Measurements from ENCODE around the gene PARVB. TPM values are rescaled to one million over a fixed set of nuclear protein-coding genes. Genes with fewer than 3 reads are reported as not detected.

PARVB gene
- polyA plus RNA-seq, 1 experiment = 65.8 TPM

GRCh38 chr22:44181912-44182587, 157.9 kb downstream of the PARVB start:
- ChIA-PET CTCF (interaction anchor here (1.1 kb wide), 1 partner anchor 55 kb away, joined by 3 read pairs; no protein-coding TSS in a partner anchor), POLR2A (no interaction called here)
- H3K27me3 ChIP-seq (ENCODE audit: control insufficient read depth, insufficient read depth, low read length) = peaks cover 14% of the 10 kb centered on the region
- no peak for TF ChIP-seq CTCF (IDR thresholded peaks at IDR 0.05; ENCODE audit: insufficient read depth, low read depth, low read length)
- H3K4me3 ChIP-seq (ENCODE audit: low read depth, low read length) = no peak overlapping the region
- H3K36me3 ChIP-seq (ENCODE audit: control insufficient read depth, insufficient read depth, low read length) = no peaks in the 10 kb centered on the region
- no peak for DNase-seq (ENCODE audit: low read depth)

DNA sequence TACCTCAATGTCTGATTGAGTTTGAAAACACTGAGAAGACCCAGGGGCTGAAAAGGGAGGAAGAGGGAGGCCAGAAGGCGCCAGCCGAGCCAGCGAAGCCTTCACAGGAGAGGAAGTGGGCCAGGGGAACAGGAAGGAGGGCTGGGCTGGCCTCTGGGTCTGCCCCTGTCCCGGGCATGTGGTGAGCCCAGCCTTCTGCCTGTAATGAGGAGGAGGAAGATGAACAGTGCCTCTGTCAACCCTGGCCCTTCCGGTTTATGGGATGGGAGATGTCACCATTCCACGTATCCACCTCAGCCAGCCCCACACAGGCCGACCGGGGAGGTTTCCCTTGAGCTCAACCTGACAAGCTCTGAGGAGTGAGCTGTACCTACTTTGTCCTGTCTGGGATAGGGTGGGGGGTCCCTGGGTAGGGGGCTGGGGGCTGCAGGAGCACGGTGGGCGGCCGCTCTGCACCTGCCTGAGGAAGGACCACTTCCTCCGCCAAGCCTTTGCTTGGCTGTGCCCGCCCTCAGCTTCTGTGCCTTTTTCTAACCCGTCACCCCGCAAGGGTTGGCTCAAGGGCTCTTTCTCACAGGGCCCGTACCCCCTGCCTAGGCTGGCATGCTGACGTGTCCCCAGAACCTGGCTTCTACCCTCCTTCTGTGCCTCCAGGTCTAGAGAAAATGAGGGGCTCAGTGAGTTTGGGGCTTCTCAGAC, 158.6 kb downstream of the PARVB start:
- no peak for TF ChIP-seq CTCF (IDR thresholded peaks at IDR 0.05; ENCODE audit: insufficient read depth, low read depth, low read length)
- POLR2A ChIA-PET = interaction anchor here (0.7 kb wide), 1 partner anchor 14 kb away, joined by 3 read pairs; no protein-coding TSS in a partner anchor
- H3K27me3 ChIP-seq (ENCODE audit: control insufficient read depth, insufficient read depth, low read length) = peaks cover 14% of the 10 kb centered on the region
- CTCF ChIA-PET = interaction anchor here (1.1 kb wide), 1 partner anchor 56 kb away, joined by 3 read pairs; no protein-coding TSS in a partner anchor
- DNase-seq (ENCODE audit: low read depth) = no peak
- H3K36me3 ChIP-seq (ENCODE audit: control insufficient read depth, insufficient read depth, low read length) = no peaks in the 10 kb centered on the region
- no peak overlapping the region for H3K4me3 ChIP-seq (ENCODE audit: low read depth, low read length)

DNA sequence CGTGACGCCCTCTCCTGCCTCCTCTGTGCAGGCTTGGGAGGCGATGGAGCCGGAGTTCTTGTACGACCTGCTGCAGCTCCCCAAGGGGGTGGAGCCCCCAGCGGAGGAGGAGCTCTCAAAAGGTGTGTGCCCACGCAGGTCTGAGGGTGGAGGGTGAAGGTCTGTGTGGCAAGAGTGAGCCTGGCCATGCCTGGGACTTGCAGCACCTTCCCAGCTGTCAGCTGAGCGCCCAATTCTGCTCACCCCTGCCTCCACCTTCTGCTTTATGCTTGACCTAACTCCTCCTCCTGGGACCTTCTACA, 159.1 kb downstream of the PARVB start:
- ChIA-PET CTCF (no interaction called here), POLR2A (interaction anchor here (0.7 kb wide), 1 partner anchor 14 kb away, joined by 3 read pairs; no protein-coding TSS in a partner anchor)
- H3K27me3 ChIP-seq (ENCODE audit: control insufficient read depth, insufficient read depth, low read length) = peaks cover 14% of the 10 kb centered on the region
- H3K4me3 ChIP-seq (ENCODE audit: low read depth, low read length) = no peak overlapping the region
- no peaks in the 10 kb centered on the region for H3K36me3 ChIP-seq (ENCODE audit: control insufficient read depth, insufficient read depth, low read length)
- no peak for DNase-seq (ENCODE audit: low read depth)
- TF ChIP-seq CTCF (IDR thresholded peaks at IDR 0.05; ENCODE audit: insufficient read depth, low read depth, low read length) = no peak

DNA sequence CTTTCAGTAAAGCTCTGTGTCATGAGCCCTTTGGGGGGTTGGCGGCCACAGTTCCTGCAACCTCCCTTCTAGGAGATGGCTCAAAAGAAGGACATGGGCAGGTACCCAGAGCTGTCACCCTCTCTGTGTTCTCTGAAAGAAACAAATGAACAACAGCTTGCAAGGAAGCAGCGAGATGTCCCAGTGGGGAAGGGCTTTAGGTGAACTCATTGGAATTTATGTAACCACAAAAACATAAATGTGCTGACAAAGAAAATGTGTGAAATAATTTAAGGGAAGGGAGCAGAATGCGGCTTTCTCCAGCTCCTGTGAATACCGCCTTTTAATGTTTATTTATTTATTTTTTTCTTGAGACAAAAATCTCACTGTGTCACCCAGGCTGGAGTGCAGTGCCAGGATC, 159.9 kb downstream of the PARVB start:
- no peaks in the 10 kb centered on the region for H3K36me3 ChIP-seq (ENCODE audit: control insufficient read depth, insufficient read depth, low read length)
- TF ChIP-seq CTCF (IDR thresholded peaks at IDR 0.05; ENCODE audit: insufficient read depth, low read depth, low read length) = no peak
- H3K4me3 ChIP-seq (ENCODE audit: low read depth, low read length) = no peak overlapping the region
- CTCF ChIA-PET = interaction anchor here (0.8 kb wide), 1 partner anchor 106 kb away, joined by 3 read pairs; no protein-coding TSS in a partner anchor
- POLR2A ChIA-PET = no interaction called here
- DNase-seq (ENCODE audit: low read depth) = no peak
- H3K27me3 ChIP-seq (ENCODE audit: control insufficient read depth, insufficient read depth, low read length) = peaks cover 14% of the 10 kb centered on the region

- ChIA-PET CTCF (interaction anchor here (1.7 kb wide), 1 partner anchor 10 kb away, joined by 4 read pairs; no protein-coding TSS in a partner anchor), POLR2A (no interaction called here)
- H3K36me3 ChIP-seq (ENCODE audit: control insufficient read depth, insufficient read depth, low read length) = no peaks in the 10 kb centered on the region
- H3K4me3 ChIP-seq (ENCODE audit: low read depth, low read length) = no peak overlapping the region
- no peak for DNase-seq (ENCODE audit: low read depth)
- H3K27me3 ChIP-seq (ENCODE audit: control insufficient read depth, insufficient read depth, low read length) = peaks cover 7% of the 10 kb centered on the region; the same call in 1 of the 2 replicates
- TF ChIP-seq CTCF (IDR thresholded peaks at IDR 0.05; ENCODE audit: insufficient read depth, low read depth, low read length) = no peak
These were observed 161.4 kb downstream of the PARVB start for GRCh38 chr22:44185237-44186120.

Data from BJ (cell line).